IPS-NIHi7 (cell line): ENCODE data around the gene CDYL.

ENCODE experiments used
- DNase-seq: peaks from one replicate; pipeline ENCODE4 v3.0.0; 2012; ENCODE audit warnings: mixed read lengths; ENCODE audit errors: extremely low spot score

The CDYL gene

GRCh38 chr6:4883298-4883697, 107.1 kb downstream of the CDYL start:
- DNase-seq: no peak

- DNase-seq: no peak
Observed at GRCh38 chr6:4884646-4885340, 108.6 kb downstream of the CDYL start.

- no peak for DNase-seq
Observed at GRCh38 chr6:4885341-4885933, 109.2 kb downstream of the CDYL start.

GRCh38 chr6:4888841-4889240, 112.6 kb downstream of the CDYL start:
- DNase-seq: no peak

- DNase-seq: no peak
Observed at GRCh38 chr6:4889701-4890100, 113.5 kb downstream of the CDYL start.

- no peak for DNase-seq
Observed at GRCh38 chr6:4890191-4890590, 114.0 kb downstream of the CDYL start.

- no peak for DNase-seq
Observed at GRCh38 chr6:4890627-4891026, 114.4 kb downstream of the CDYL start.

GRCh38 chr6:4891141-4891540, 114.9 kb downstream of the CDYL start:
- no peak for DNase-seq

GRCh38 chr6:4892785-4893485, 116.7 kb downstream of the CDYL start:
- DNase-seq: no peak

GRCh38 chr6:4894049-4894448, 117.8 kb downstream of the CDYL start:
- DNase-seq: no peak

- DNase-seq: no peak
Observed at GRCh38 chr6:4895971-4896370, 119.8 kb downstream of the CDYL start.

GRCh38 chr6:4896401-4896800, 120.2 kb downstream of the CDYL start:
- no peak for DNase-seq

- DNase-seq: no peak
Observed at GRCh38 chr6:4899249-4900034, 123.2 kb downstream of the CDYL start.

GRCh38 chr6:4901386-4902061, 125.3 kb downstream of the CDYL start:
- no peak for DNase-seq

GRCh38 chr6:4902363-4902762, 126.2 kb downstream of the CDYL start:
- DNase-seq: no peak

- DNase-seq: no peak
Observed at GRCh38 chr6:4903121-4903520, 126.9 kb downstream of the CDYL start.

- DNase-seq: no peak
Observed at GRCh38 chr6:4903751-4904370, 127.7 kb downstream of the CDYL start.

- DNase-seq: no peak
Observed at GRCh38 chr6:4904461-4905025, 128.3 kb downstream of the CDYL start.

GRCh38 chr6:4905826-4906225, 129.6 kb downstream of the CDYL start:
- no peak for DNase-seq

GRCh38 chr6:4906293-4907276, 130.4 kb downstream of the CDYL start:
- no peak for DNase-seq
